Measurements from ENCODE around the gene ERP44.
A peak's percentile ranks its signal among the peaks of the same experiment; 100 is the strongest.
"Not testable (repeated sequence)": the region's sequence is repeated elsewhere in the genome, so short reads cannot be mapped to it uniquely, and the experiment has no call there.

ERP44 gene

GRCh38 chr9:100071271-100071670 lies 27.5 kb downstream of the ERP44 start:
- Histone ChIP-seq H3K27ac (no peak overlapping the region), H3K4me1 (ENCODE audit: control insufficient read depth in 1 of 2, insufficient read depth in 1 of 2, low read depth in 1 of 2, low read length in 1 of 2) (no peaks in the 10 kb centered on the region), H3K36me3 (no peaks in the 10 kb centered on the region), H3K27me3 (no peaks in the 10 kb centered on the region), H3K4me3 (ENCODE audit: low read depth in 1 of 2, low read length in 1 of 2) (no peak overlapping the region), H3K9me3 (no peaks in the 10 kb centered on the region)
- TF ChIP-seq, protein P1, sequence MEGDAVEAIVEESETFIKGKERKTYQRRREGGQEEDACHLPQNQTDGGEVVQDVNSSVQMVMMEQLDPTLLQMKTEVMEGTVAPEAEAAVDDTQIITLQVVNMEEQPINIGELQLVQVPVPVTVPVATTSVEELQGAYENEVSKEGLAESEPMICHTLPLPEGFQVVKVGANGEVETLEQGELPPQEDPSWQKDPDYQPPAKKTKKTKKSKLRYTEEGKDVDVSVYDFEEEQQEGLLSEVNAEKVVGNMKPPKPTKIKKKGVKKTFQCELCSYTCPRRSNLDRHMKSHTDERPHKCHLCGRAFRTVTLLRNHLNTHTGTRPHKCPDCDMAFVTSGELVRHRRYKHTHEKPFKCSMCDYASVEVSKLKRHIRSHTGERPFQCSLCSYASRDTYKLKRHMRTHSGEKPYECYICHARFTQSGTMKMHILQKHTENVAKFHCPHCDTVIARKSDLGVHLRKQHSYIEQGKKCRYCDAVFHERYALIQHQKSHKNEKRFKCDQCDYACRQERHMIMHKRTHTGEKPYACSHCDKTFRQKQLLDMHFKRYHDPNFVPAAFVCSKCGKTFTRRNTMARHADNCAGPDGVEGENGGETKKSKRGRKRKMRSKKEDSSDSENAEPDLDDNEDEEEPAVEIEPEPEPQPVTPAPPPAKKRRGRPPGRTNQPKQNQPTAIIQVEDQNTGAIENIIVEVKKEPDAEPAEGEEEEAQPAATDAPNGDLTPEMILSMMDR (IDR thresholded peaks at IDR 0.05): no peak

- no peaks in the 10 kb centered on the region for H3K27me3 ChIP-seq
- H3K4me1 ChIP-seq (ENCODE audit: control insufficient read depth in 1 of 2, insufficient read depth in 1 of 2, low read depth in 1 of 2, low read length in 1 of 2): peaks cover 0 to 1% of the 10 kb centered on the region in 2 experiments
- no peaks in the 10 kb centered on the region for H3K9me3 ChIP-seq
- no peak overlapping the region for H3K27ac ChIP-seq
- no peak overlapping the region for H3K4me3 ChIP-seq (ENCODE audit: low read depth in 1 of 2, low read length in 1 of 2)
- TF ChIP-seq, protein P1 (IDR thresholded peaks at IDR 0.05): no peak
- no peaks in the 10 kb centered on the region for H3K36me3 ChIP-seq
Observed at GRCh38 chr9:100070104-100071041, 28.4 kb downstream of the ERP44 start.

- not testable (repeated sequence) for H3K4me1 ChIP-seq (ENCODE audit: control insufficient read depth in 1 of 2, insufficient read depth in 1 of 2, low read depth in 1 of 2, low read length in 1 of 2); H3K27me3 ChIP-seq; H3K9me3 ChIP-seq; H3K36me3 ChIP-seq; H3K4me3 ChIP-seq (ENCODE audit: low read depth in 1 of 2, low read length in 1 of 2); H3K27ac ChIP-seq
Observed at GRCh38 chr9:100069068-100069467, 29.7 kb downstream of the ERP44 start.

DNA sequence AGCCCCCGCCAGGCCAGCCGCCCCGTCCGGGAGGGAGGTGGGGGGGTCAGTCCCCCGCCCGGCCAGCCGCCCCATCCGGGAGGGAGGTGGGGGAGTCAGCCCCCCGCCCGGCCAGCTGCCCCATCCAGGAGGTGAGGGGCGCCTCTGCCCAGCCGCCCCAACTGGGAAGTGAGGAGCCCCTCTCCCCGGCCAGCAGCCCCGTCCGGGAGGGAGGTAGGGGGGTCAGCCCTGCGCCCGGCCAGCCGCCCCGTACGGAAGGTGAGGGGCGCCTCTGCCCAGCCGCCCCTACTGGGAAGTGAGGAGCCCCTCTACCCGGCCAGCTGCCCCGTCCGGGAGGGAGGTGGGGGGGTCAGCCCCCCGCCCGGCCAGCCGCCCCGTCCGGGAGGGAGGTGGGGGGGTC lies 30.8 kb downstream of the ERP44 start:
- H3K27me3 ChIP-seq; H3K27ac ChIP-seq; H3K9me3 ChIP-seq; H3K4me1 ChIP-seq (ENCODE audit: control insufficient read depth in 1 of 2, insufficient read depth in 1 of 2, low read depth in 1 of 2, low read length in 1 of 2); H3K36me3 ChIP-seq; H3K4me3 ChIP-seq (ENCODE audit: low read depth in 1 of 2, low read length in 1 of 2): not testable (repeated sequence)

GRCh38 chr9:100066539-100066938 lies 32.3 kb downstream of the ERP44 start:
- H3K9me3 ChIP-seq: no peaks in the 10 kb centered on the region
- H3K27ac ChIP-seq: peak overlapping the region; percentile 46
- no peak overlapping the region for H3K4me3 ChIP-seq (ENCODE audit: low read depth in 1 of 2, low read length in 1 of 2)
- H3K27me3 ChIP-seq: no peaks in the 10 kb centered on the region
- H3K36me3 ChIP-seq: no peaks in the 10 kb centered on the region
- TF ChIP-seq, protein P1 (IDR thresholded peaks at IDR 0.05): no peak
- peaks cover 0 to 3% of the 10 kb centered on the region in 2 experiments for H3K4me1 ChIP-seq (ENCODE audit: control insufficient read depth in 1 of 2, insufficient read depth in 1 of 2, low read depth in 1 of 2, low read length in 1 of 2)

DNA sequence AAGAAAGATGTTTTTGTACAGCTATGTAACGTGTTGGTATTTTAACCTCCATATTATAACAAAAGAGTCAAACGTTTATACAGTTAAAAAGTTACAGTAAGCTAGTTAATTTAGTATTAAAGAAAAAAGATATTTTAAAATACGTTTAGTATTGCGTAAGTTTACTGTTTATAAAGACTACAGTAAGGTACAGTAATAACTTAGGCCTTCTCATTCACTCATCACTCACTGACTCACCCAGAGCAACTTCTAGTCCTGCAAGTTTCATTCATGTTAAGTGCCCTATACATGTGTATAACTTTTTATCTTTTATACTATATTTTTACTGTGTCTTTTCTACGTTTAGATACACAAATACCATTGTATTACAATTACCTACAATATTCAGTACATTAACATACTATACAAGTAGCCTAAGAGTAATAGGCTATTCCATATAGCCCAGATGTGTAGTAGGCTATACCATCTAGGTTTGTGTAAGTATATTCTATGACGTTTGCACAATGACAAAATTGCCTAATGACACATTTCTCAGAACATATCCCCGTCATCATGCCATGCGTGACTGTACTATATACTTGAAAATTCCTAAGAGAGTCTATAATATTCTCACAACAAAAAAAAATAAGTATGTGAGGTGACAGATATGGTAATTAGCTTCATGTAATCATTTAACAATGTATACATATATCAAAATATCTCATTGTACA lies 33.8 kb downstream of the ERP44 start:
- H3K9me3 ChIP-seq: no peaks in the 10 kb centered on the region
- H3K27ac ChIP-seq: no peak overlapping the region
- H3K27me3 ChIP-seq: no peaks in the 10 kb centered on the region
- TF ChIP-seq, protein P1 (IDR thresholded peaks at IDR 0.05): no peak
- peaks cover 0 to 3% of the 10 kb centered on the region in 2 experiments for H3K4me1 ChIP-seq (ENCODE audit: control insufficient read depth in 1 of 2, insufficient read depth in 1 of 2, low read depth in 1 of 2, low read length in 1 of 2)
- no peak overlapping the region for H3K4me3 ChIP-seq (ENCODE audit: low read depth in 1 of 2, low read length in 1 of 2)
- H3K36me3 ChIP-seq: no peaks in the 10 kb centered on the region
